Mammary epithelial cell (primary cell): ENCODE data around the gene BAIAP2L1.

Source experiments
- EZH2 ChIP-seq: IDR thresholded peaks from 2 replicates; pipeline ENCODE4 v1.6.1; 2012; ENCODE audit warnings: low read length, inconsistent platforms, borderline replicate concordance
- TF ChIP-seq, protein P1 (sequence below), 2 donors: IDR thresholded peaks in 1 of 2; conservative IDR thresholded peaks in 1 of 2; 2 replicates each; pipeline ENCODE4 v1.5.1; 2011 to 2012; ENCODE audit warnings: inconsistent platforms in 2 of 2, low read length in 2 of 2, mild to moderate bottlenecking in 2 of 2, control low read depth in 1 of 2, low read depth in 1 of 2; ENCODE audit not compliant: insufficient read depth in 1 of 2; ENCODE audit errors: extremely low read depth in 1 of 2

GRCh38 chr7:98266840-98267239 is 134.1 kb downstream of the BAIAP2L1 start:
- TF ChIP-seq, protein P1, sequence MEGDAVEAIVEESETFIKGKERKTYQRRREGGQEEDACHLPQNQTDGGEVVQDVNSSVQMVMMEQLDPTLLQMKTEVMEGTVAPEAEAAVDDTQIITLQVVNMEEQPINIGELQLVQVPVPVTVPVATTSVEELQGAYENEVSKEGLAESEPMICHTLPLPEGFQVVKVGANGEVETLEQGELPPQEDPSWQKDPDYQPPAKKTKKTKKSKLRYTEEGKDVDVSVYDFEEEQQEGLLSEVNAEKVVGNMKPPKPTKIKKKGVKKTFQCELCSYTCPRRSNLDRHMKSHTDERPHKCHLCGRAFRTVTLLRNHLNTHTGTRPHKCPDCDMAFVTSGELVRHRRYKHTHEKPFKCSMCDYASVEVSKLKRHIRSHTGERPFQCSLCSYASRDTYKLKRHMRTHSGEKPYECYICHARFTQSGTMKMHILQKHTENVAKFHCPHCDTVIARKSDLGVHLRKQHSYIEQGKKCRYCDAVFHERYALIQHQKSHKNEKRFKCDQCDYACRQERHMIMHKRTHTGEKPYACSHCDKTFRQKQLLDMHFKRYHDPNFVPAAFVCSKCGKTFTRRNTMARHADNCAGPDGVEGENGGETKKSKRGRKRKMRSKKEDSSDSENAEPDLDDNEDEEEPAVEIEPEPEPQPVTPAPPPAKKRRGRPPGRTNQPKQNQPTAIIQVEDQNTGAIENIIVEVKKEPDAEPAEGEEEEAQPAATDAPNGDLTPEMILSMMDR (conservative IDR thresholded peaks at IDR 0.05 in 1 of 2, IDR thresholded peaks at IDR 0.05 in 1 of 2; ENCODE audit: extremely low read depth in 1 of 2, insufficient read depth in 1 of 2, low read depth in 1 of 2, low read length in 2 of 2), result peak; percentile 47 to 58
- TF ChIP-seq EZH2, result no peak
